OCI-LY7 (cell line): ENCODE results near the gene GCHFR.

Source experiments
- EZH2phosphoT487 ChIP-seq: fragments of 200-600 bp; sonication (generic); IDR thresholded peaks from 2 replicates; pipeline ENCODE4 v1.6.1; 2018; ENCODE audit warnings: low read depth, borderline replicate concordance, mild to moderate bottlenecking, mixed run types, antibody characterized with exemption, low read length, moderate library complexity, mixed read lengths
- TF ChIP-seq, protein P1 (sequence below): fragments of 200-600 bp; sonication (generic); conservative IDR thresholded peaks from 2 replicates; pipeline ENCODE4 v1.5.1; 2014; ENCODE audit warnings: mild to moderate bottlenecking, antibody characterized with exemption, low read length, moderate library complexity, mixed read lengths

DNA sequence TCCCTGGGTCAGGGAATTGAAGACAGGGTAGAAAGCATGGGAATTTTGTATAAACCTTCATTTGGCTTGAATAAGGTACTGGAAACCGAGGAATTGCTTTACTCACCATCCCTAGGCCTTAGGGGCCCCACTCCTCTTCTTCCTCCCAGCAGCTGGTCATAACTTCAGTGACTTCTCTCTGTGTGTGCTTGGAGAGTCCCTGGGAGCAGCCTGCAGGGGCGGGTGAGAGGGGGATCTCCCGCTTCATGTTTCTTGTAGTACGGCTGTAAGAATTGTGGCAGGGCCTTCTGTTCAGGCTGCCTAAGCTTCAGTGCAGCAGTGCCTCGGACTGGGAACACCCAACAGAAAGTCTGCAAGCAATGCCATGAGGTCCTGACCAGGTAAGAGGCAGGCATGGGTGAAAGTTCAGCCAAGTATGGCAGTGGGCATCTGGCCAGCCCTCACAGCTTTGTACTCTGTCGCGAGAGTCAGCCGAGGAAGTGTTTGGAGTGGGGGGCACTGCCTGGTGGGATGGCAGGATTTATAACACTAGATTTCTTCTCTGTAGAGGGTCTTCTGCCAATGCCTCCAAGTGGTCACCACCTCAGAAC, 45.1 kb downstream of the GCHFR start:
- TF ChIP-seq, protein P1, sequence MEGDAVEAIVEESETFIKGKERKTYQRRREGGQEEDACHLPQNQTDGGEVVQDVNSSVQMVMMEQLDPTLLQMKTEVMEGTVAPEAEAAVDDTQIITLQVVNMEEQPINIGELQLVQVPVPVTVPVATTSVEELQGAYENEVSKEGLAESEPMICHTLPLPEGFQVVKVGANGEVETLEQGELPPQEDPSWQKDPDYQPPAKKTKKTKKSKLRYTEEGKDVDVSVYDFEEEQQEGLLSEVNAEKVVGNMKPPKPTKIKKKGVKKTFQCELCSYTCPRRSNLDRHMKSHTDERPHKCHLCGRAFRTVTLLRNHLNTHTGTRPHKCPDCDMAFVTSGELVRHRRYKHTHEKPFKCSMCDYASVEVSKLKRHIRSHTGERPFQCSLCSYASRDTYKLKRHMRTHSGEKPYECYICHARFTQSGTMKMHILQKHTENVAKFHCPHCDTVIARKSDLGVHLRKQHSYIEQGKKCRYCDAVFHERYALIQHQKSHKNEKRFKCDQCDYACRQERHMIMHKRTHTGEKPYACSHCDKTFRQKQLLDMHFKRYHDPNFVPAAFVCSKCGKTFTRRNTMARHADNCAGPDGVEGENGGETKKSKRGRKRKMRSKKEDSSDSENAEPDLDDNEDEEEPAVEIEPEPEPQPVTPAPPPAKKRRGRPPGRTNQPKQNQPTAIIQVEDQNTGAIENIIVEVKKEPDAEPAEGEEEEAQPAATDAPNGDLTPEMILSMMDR = no peak
- no peak for TF ChIP-seq EZH2phosphoT487
